ENCODE results near the gene VPS8.

- no peak for TF ChIP-seq ZC3H10 (CRISPR knock-in tag; IDR thresholded peaks at IDR 0.05)
- no peak for TF ChIP-seq PATZ1 (CRISPR knock-in tag; IDR thresholded peaks at IDR 0.05; ENCODE audit: borderline replicate concordance)
- TF ChIP-seq BACH2 (CRISPR knock-in tag; IDR thresholded peaks at IDR 0.05; ENCODE audit: borderline replicate concordance), result no peak
- no peak for TF ChIP-seq CREB5 (CRISPR knock-in tag; IDR thresholded peaks at IDR 0.05; ENCODE audit: low read depth)
Observed at GRCh38 chr3:184816614-184817013, 4.6 kb downstream of the VPS8 start.
